ENCODE data around the gene UBIAD1. TPM values are rescaled to one million over a fixed set of nuclear protein-coding genes. Genes with fewer than 3 reads are reported as not detected.

UBIAD1 gene
- total and polyA plus RNA-seq, 2 donors (not counting 3 experiments of a cell fraction or from before 2014, with no cell fraction given), result 12.7 to 17.8 TPM

DNA sequence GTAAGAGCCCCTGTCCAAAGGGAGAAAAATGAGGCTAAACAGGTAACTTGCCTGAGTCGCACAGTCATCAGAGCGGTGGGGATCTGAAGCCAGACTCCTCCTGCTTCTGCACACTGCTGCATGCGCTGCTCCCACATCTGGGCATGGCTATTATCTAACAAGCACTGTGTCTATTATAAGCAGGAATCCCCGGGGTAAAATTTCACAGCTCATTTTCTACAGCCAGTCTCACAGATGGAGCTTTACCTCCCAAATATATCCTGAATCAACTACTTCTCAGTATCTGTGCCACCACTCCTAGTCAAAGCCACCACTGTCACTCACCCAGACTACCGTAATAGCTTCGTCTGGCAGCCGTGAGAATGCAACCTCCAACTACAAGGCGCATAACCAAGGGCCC lies 20.5 kb upstream of the UBIAD1 start:
- Histone ChIP-seq H3K9ac (replicated peaks; ENCODE audit: extremely low read depth, insufficient read depth, low read length) (no peak overlapping the region), H3K4me1 (ENCODE audit: control insufficient read depth, extremely low read depth, insufficient read depth, low read length) (no peaks in the 10 kb centered on the region), H3K9me1 (replicated peaks; ENCODE audit: control insufficient read depth, extremely low read depth, insufficient read depth, low read length) (no peaks in the 10 kb centered on the region), H2AFZ (ENCODE audit: low read depth, low read length) (no peak overlapping the region), H3K79me2 (ENCODE audit: control insufficient read depth, insufficient read depth, low read length) (no peaks in the 10 kb centered on the region), H3K27me3 (ENCODE audit: control insufficient read depth in 2 of 2, insufficient read depth in 2 of 2, low read length in 2 of 2) (no peaks in the 10 kb centered on the region), H3K27ac (ENCODE audit: insufficient read depth, low read depth, low read length) (no peak overlapping the region), H4K20me1 (replicated peaks; ENCODE audit: control insufficient read depth, extremely low read depth, insufficient read depth, low read length) (no peaks in the 10 kb centered on the region), H3K9me3 (replicated peaks; ENCODE audit: control insufficient read depth, insufficient read depth, low read length) (no peaks in the 10 kb centered on the region), H3K4me2 (ENCODE audit: insufficient read depth, low read length) (no peak overlapping the region), H3K4me3 (replicated peaks in 1 of 3; ENCODE audit: insufficient read depth in 1 of 3, low read depth in 1 of 3, low read length in 3 of 3) (no peak overlapping the region), H3K36me3 (ENCODE audit: control insufficient read depth in 2 of 2, extremely low read depth in 1 of 2, insufficient read depth in 2 of 2, low read length in 2 of 2) (peaks cover 23 to 45% of the 10 kb centered on the region in 2 experiments)
- TF ChIP-seq GATA2 (IDR thresholded peaks at IDR 0.05; ENCODE audit: insufficient read depth, insufficient read length, low read depth, low read length) (no peak), MYC (IDR thresholded peaks at IDR 0.05; ENCODE audit: low read depth, low read length) (no peak)
- TF ChIP-seq, protein P1, sequence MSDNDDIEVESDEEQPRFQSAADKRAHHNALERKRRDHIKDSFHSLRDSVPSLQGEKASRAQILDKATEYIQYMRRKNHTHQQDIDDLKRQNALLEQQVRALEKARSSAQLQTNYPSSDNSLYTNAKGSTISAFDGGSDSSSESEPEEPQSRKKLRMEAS (IDR thresholded peaks at IDR 0.05; ENCODE audit: insufficient read depth, insufficient read length), result no peak
- ChIA-PET POLR2A (no interaction called here), CTCF (interaction anchor here (2.4 kb wide), 1 partner anchor 11 kb away, joined by 13 read pairs; no protein-coding TSS in a partner anchor)
- BruUV-seq (replicated peaks), result no TSS peak
- no peak for DNase-seq (ENCODE audit: low read depth, low spot score)
- intact Hi-C loops (cut with micrococcal nuclease), result no loop called here
- FAIRE-seq, result no peak
- dilution Hi-C loops (cut with MboI; ENCODE audit: extremely low pct_ligation_motif_present, low sequenced_read_pairs), result no loop called here

GRCh38 chr1:11253226-11253625 lies 19.8 kb upstream of the UBIAD1 start:
- Histone ChIP-seq H3K4me2 (ENCODE audit: insufficient read depth, low read length) (no peak overlapping the region), H3K27me3 (ENCODE audit: control insufficient read depth in 2 of 2, insufficient read depth in 2 of 2, low read length in 2 of 2) (no peaks in the 10 kb centered on the region), H2AFZ (ENCODE audit: low read depth, low read length) (no peak overlapping the region), H3K9me3 (replicated peaks; ENCODE audit: control insufficient read depth, insufficient read depth, low read length) (no peaks in the 10 kb centered on the region), H3K79me2 (ENCODE audit: control insufficient read depth, insufficient read depth, low read length) (no peaks in the 10 kb centered on the region), H3K4me1 (ENCODE audit: control insufficient read depth, extremely low read depth, insufficient read depth, low read length) (no peaks in the 10 kb centered on the region), H3K4me3 (replicated peaks in 1 of 3; ENCODE audit: insufficient read depth in 1 of 3, low read depth in 1 of 3, low read length in 3 of 3) (no peak overlapping the region), H3K9ac (replicated peaks; ENCODE audit: extremely low read depth, insufficient read depth, low read length) (no peak overlapping the region), H3K9me1 (replicated peaks; ENCODE audit: control insufficient read depth, extremely low read depth, insufficient read depth, low read length) (no peaks in the 10 kb centered on the region), H3K36me3 (ENCODE audit: control insufficient read depth in 2 of 2, extremely low read depth in 1 of 2, insufficient read depth in 2 of 2, low read length in 2 of 2) (peaks cover 20 to 43% of the 10 kb centered on the region in 2 experiments), H3K27ac (ENCODE audit: insufficient read depth, low read depth, low read length) (no peak overlapping the region), H4K20me1 (replicated peaks; ENCODE audit: control insufficient read depth, extremely low read depth, insufficient read depth, low read length) (no peaks in the 10 kb centered on the region)
- intact Hi-C loops (cut with micrococcal nuclease), result no loop called here
- POLR2A ChIA-PET, result no interaction called here
- no peak for DNase-seq (ENCODE audit: low read depth, low spot score)
- no TSS peak for BruUV-seq (replicated peaks)
- TF ChIP-seq POLR2A (IDR thresholded peaks at IDR 0.05; ENCODE audit: low read depth, low read length) (no peak), CTCF (IDR thresholded peaks at IDR 0.05; ENCODE audit: extremely low read depth in 1 of 2, insufficient read depth in 1 of 2, low read depth in 1 of 2, low read length in 2 of 2) (no peak), FOS (IDR thresholded peaks at IDR 0.05; ENCODE audit: borderline replicate concordance, insufficient read depth, low read length) (no peak), EZH2 (IDR thresholded peaks at IDR 0.05; ENCODE audit: borderline replicate concordance, low read depth, low read length, severe bottlenecking) (no peak), GATA2 (IDR thresholded peaks at IDR 0.05; ENCODE audit: insufficient read depth, insufficient read length, low read depth, low read length) (no peak), MYC (IDR thresholded peaks at IDR 0.05; ENCODE audit: low read depth, low read length) (no peak), JUN (IDR thresholded peaks at IDR 0.05; ENCODE audit: borderline replicate concordance, insufficient read depth, insufficient read length, low read depth) (no peak), POLR2AphosphoS5 (IDR thresholded peaks at IDR 0.05; ENCODE audit: insufficient read depth, low read depth, low read length) (no peak)
- TF ChIP-seq, protein P1 (IDR thresholded peaks at IDR 0.05; ENCODE audit: insufficient read depth, insufficient read length), result no peak
- FAIRE-seq, result no peak
- dilution Hi-C loops (cut with MboI; ENCODE audit: extremely low pct_ligation_motif_present, low sequenced_read_pairs), result no loop called here
- CTCF ChIA-PET, result interaction anchor here (0.6 to 2.4 kb wide), 5 partner anchors 10 to 397 kb away, joined by 3 to 13 read pairs (median 4); partner anchors contain the start of gene MTOR
